NCI-H774 (cell line): Measurements from ENCODE around the gene SGPP1.
"Not testable (repeated sequence)": the region's sequence is repeated elsewhere in the genome, so short reads cannot be mapped to it uniquely, and the experiment has no call there.

Source experiments
- DNase-seq: peaks from one replicate; lab custom pipeline; 2025; lab: John Stamatoyannopoulos, UW

The SGPP1 gene

GRCh38 chr14:63673255-63673654 is 54.6 kb downstream of the SGPP1 start:
- no peak for DNase-seq

GRCh38 chr14:63672417-63673180 is 55.3 kb downstream of the SGPP1 start:
- DNase-seq, result no peak

GRCh38 chr14:63671987-63672386 is 55.9 kb downstream of the SGPP1 start:
- DNase-seq, result no peak

GRCh38 chr14:63670692-63671091 is 57.2 kb downstream of the SGPP1 start:
- no peak for DNase-seq

GRCh38 chr14:63666335-63666734 is 61.5 kb downstream of the SGPP1 start:
- DNase-seq, result no peak

GRCh38 chr14:63663428-63664341 is 64.2 kb downstream of the SGPP1 start:
- DNase-seq, result no peak

GRCh38 chr14:63662776-63663175 is 65.1 kb downstream of the SGPP1 start:
- DNase-seq, result no peak

- not testable (repeated sequence) for DNase-seq
Observed at GRCh38 chr14:63661881-63662280, 66.0 kb downstream of the SGPP1 start.

GRCh38 chr14:63659726-63660125 is 68.1 kb downstream of the SGPP1 start:
- DNase-seq, result no peak

- no peak for DNase-seq
Observed at GRCh38 chr14:63656194-63656593, 71.7 kb downstream of the SGPP1 start.

- DNase-seq, result no peak
Observed at GRCh38 chr14:63654936-63655335, 72.9 kb downstream of the SGPP1 start.

- no peak for DNase-seq
Observed at GRCh38 chr14:63654346-63654745, 73.5 kb downstream of the SGPP1 start.

- no peak for DNase-seq
Observed at GRCh38 chr14:63652406-63652805, 75.5 kb downstream of the SGPP1 start.

- no peak for DNase-seq
Observed at GRCh38 chr14:63650256-63650952, 77.5 kb downstream of the SGPP1 start.

- no peak for DNase-seq
Observed at GRCh38 chr14:63647696-63648410, 80.0 kb downstream of the SGPP1 start.

- no peak for DNase-seq
Observed at GRCh38 chr14:63644741-63645140, 83.1 kb downstream of the SGPP1 start.

- no peak for DNase-seq
Observed at GRCh38 chr14:63642656-63643382, 85.0 kb downstream of the SGPP1 start.

GRCh38 chr14:63642229-63642611 is 85.6 kb downstream of the SGPP1 start:
- DNase-seq, result peak; percentile 74

GRCh38 chr14:63641473-63642228 is 86.2 kb downstream of the SGPP1 start, which contains the start of gene WDR89:
Gene WDR89, minus strand, starts transcription at chr14:63641871. Its CDS starts 41,929 bp downstream, at chr14:63599942.
- peak; percentile 95 for DNase-seq

GRCh38 chr14:63638493-63638892 is 89.4 kb downstream of the SGPP1 start:
- no peak for DNase-seq
